Stimulated activated naive CD8-positive, alpha-beta T cell treated with anti-CD3 and anti-CD28 coated beads, Interleukin-15, Interleukin-2, amounts not matched to agents 100 U/mL and 50 U/mL, for 24 hours (primary cell): Measurements from ENCODE around the gene SLC22A12.
"Not testable (repeated sequence)": the region's sequence is repeated elsewhere in the genome, so short reads cannot be mapped to it uniquely, and the experiment has no call there.

Experiments
- ATAC-seq: fragments of 150-1000 bp; cut with Tn5 transposase; one replicate; pipeline ENCODE4 v1.10.0; 2021
- DNase-seq: peaks from one replicate; pipeline ENCODE4 v3.0.0; 2021

The SLC22A12 gene

DNA sequence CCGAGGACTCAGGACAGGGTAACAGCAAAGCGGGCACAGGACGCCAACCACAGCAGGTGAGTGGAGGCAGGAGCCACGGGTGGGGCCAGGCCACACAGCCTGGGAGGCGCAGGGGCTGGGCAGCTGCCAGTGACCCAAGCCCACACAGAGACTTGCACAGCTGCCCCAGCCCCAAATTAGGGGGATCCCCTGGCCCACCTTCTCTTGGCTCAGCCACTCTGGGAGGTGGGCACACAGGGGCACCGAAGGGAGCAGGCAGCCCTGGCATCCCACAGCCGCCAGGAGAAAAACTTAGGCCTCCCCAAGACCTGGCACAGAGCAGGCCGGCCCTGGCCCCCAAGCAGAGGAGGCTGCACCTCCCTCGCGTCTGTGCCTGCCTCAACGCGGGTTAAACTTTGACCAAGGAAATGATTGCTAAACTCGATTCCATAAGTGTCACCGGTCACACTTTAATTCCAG, at the start of gene SLC22A12:
SLC22A12 (plus strand) TSS at position 458 of the 459 bp plus-strand sequence. CDS start 337 bp downstream, outside the sequence.
- ATAC-seq: no peak
- no peak for DNase-seq

DNA sequence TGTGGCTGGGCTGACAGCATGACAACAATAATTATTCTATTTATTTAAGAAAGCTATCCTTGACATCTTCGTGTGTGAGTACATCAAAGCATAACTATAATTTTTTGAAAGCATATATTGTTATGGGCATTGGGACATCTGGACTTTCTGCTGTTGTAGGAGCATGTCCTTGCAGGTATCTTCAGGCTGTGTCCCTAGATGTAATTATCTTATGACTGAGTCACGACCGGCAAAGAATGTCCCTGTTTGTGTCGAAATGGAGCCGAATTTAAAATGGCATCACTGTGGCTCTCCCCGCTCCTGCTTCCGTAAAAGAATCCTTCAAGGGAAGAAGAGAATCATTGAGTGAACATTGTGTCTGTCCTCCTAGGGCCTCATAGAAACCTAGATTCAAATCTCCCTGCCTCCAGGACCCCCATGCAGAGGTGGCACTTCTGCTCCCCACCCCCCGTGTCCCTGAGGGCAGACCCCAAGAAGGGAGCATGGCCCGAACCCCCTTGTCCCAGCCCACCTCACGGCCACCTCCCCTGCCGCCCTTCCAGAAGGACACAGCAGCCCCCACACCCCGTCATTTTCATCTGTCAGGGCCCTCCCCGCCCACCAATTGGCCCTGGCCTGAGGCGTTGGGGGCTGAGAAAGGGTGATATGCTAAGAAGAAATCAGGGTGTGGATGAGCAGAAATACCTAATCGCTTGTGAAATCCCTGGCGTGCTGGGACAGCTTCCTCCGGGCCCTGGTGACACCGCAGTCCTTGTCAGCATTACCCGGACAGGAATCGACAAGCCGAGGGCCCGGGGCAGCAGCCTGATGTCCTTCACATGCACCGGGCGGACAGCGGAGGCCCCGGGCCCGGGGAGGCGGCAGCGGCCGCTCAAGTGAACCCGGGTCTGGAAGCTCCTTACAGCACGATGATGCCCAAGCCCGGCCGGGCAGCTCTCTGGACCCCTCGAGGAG, 48.6 kb upstream of the SLC22A12 start:
- no peak for DNase-seq
- no peak for ATAC-seq

DNA sequence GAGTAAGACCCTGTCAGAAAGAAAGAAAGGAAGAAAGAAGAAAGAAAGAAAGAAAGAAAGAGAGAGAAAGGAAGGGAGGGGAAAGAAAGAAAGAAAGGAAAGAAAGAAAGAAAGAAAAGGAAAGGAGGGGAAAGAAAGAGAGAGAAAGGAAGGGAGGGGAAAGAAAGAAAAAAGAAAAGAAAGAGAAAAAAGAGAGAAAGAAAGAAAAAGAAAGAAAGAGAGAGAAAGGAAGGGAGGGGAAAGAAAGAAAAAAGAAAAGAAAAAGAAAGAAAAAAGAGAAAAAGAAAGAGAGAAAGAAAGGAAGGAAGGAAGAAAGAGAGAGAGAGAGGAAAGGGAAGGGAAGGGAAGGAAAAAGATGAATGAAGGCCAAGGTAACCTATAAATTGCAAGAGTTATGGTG, 47.2 kb upstream of the SLC22A12 start:
- no peak for DNase-seq
- no peak for ATAC-seq

DNA sequence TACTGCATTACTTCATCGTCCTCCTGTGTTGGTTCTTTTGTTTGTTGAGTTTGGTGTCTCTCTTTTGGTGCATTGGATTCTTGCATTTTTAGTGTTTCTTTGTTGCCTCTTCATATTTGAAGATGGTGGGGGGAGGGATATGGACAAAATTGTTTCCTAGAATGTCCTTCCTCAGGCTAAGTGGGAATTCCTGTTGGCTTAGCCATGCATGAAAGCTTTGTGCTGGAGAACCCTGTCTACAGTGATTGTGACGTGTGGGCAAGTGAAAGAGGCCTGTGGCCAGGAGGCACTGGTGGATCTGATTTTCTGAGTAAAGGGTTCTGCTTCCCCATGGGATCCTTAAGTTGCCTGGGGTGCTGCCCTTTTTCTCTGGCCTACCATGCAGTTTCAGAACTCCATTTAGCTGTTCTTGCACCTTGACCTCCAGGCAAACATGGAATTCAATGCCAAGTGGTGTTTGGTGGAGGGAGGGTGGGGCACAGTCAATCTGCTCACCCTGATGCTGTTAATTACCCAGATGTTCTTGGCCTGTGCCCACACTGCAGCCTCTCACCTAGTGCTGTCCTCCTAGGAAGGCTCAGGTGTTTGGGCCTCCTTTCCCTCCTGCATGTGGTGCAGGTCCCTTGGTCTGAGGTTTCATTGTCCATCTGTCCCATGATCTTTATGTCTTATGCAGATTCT, 46.3 kb upstream of the SLC22A12 start:
- DNase-seq: no peak
- ATAC-seq: no peak

DNA sequence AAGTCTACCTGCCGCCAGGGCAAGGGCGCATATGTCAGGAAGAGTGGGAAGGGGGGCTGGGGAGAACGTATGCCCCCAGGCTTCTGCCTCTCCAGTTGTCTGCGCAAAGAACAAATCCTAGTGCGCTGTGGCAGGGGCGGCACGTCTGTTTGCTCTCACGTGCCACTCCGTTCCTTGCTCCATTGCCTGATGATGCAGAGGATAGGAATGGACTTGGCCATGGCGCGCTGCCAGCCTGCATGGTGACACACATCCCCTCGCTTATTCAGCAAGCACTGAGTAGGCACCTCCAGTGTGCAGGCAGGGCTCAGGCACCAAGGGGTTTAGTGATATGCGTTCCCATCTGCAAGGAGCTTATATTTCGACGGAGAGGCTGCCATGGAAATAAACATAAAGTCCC, 45.4 kb upstream of the SLC22A12 start:
- no peak for ATAC-seq
- no peak for DNase-seq

DNA sequence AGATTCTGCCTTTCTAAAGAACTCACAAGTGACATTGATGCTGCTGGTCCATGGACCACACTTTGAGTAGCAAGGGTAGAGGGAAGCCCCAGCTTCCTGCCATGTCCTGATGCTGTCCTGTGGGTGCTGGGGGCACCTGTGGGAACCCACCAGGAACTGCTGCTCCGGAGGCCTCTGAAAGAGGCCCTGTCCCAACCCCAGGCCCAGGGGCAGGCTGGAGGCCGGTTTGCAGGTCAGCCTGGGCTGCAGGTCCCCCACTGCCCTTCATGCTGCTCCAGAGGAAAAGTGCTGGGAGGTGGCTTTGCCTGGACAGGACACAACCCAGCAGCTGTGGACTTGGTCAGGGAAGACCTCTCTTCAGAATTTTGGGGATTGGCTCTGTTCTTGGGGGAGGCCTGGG, 44.8 kb upstream of the SLC22A12 start:
- ATAC-seq (no peak), DNase-seq (no peak)

DNA sequence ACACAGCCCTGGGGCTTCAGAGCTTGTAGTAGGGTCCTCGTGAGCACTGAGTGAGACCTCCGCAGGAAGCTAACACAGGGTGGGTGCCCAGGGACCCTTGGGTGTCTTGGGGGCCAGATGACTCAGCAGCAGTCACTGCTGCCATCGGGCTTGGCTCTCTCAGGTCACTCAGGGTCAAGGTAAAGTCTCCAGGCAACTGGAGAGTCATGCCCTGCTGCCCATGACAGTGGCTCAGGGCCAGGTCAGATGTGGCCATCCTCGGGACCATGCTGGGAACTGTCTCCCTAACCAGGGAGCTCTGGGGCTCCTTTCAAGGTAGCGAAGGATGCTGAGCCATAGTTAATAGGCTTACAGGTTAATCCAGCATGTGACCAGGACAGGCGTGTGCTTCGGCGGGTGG, 44.4 kb upstream of the SLC22A12 start:
- DNase-seq (no peak), ATAC-seq (no peak)

DNA sequence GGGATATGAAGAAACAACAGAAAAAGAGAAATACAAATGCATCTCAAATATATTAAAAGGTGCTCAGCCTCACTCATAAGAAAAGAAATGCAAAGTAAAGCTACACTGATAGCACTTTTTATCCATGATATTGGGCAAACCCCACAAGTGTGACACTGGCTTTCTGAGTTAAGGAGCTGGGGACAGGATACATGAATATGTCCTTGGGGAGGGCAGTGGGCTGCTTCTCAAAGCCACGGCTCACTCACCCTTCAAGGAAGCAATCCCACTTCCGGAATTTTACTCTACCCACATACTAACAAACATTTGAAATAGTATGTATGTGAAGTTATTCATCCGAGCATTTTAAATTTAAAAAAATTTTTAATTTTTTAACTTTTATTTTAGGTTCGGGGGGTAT, 41.1 kb upstream of the SLC22A12 start:
- DNase-seq (no peak), ATAC-seq (no peak)

DNA sequence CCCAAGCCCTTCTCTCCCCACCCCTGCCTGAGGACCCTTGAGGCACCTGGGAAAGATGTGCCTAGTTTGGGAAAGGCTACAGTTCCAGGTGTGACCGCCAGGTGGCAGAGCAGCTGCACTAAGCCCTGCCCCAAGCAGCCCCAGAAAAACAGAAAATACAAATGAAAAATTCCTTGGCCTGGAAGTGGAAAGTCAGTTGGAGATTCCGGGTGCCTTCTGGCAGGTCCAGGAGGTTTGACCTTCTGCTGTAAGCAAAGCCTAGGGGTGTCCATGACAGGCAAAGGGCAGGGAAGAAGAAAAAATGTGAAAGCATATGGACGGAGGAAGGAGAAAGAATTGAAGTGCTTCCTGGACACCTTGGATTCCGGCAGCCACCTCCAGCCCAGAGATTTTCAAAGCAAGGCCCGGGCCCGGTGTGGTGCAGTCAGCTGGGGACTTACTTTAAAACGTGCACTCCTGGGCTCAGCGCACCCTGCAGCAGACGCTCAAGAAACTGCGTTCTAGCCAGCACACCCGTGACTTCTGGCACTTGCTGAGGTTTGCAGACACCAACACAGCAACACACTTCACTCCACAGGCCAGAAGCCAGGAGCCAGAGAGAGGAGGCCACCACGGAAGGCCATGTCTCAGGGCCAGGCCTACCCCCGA, 37.3 kb upstream of the SLC22A12 start:
- ATAC-seq (peak; percentile 63), DNase-seq (peak; percentile 69)

DNA sequence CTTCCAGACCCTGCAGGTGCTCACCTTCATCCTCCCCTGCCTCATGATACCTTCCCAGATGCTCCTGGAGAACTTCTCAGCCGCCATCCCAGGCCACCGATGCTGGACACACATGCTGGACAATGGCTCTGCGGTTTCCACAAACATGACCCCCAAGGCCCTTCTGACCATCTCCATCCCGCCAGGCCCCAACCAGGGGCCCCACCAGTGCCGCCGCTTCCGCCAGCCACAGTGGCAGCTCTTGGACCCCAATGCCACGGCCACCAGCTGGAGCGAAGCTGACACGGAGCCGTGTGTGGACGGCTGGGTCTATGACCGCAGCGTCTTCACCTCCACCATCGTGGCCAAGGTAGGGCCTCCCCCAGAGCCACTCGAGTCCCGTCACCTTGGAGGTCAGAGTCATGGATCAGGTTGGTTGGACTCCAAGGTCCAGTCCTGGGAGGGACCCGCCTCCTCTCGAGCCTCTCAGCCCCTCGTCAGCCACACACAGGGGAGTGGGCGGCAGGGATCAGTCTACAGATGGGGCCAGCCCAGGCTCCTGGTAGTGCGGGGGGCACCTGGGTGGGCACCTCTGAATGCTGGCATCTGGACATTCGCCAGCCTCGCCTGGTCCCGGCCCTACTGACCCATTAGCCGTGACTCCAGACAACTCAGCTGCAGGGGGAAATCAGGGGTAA, 34.8 kb upstream of the SLC22A12 start:
- ATAC-seq: no peak

DNA sequence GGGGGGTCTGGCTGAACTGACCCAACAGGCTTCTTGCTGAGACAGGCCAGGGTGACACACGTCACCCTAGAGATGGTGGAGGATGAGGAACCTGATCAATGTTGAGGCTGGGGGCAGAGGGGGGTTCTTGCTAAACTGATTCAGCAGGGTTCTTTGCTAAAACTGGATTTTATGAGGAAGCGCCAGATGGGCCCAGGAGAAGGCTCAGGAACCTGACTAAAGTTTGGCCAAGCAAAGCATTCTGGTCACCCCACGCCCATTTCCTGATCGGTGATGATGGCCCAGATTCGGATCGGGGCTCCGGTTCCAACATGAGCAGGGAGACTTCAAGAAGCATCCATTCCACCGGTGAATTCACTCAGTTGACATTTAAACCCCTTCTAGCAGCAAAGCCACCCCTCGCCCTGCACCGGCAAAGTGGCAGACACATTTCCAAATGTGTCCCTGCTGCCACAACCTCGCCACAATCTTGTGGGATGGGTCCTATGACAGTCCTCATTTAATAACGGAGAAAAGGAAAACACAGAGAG, 34.2 kb upstream of the SLC22A12 start:
- ATAC-seq (no peak), DNase-seq (no peak)

More for the DNA sequence above, 34.8 kb upstream of the SLC22A12 start:
- DNase-seq: no peak

DNA sequence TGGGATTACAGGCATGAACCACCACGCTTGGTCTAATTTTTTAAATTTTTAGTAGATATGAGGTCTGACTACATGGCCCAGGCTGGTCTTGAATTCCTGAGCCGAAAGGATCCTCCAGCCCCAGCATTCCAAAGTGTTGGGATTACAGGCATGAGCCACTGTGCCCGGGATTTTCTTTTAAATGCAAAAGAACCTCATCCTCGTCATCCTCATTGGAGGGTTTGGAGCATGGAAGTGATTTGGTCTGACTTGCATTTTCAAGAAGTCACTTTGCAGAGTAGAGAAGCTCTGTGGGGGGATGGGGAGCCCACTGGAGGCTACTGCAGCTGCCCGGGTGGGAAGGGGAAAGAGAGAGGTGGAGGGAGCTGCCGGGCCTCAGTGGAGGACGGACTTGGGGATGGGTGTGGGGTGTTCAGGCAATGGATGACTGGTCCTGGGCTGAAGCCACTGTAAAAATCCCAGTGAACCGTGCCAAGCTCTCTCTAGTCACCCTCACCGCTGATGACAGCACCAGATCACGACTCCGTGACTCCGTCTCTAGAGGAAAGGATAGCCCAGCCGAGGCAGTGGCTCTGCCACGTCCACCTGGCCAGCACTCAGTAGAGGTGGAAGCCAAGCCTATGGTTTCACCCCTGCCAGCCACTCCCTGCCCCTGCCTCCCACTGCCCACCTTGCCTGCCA, 32.8 kb upstream of the SLC22A12 start:
- ATAC-seq (no peak), DNase-seq (no peak)

DNA sequence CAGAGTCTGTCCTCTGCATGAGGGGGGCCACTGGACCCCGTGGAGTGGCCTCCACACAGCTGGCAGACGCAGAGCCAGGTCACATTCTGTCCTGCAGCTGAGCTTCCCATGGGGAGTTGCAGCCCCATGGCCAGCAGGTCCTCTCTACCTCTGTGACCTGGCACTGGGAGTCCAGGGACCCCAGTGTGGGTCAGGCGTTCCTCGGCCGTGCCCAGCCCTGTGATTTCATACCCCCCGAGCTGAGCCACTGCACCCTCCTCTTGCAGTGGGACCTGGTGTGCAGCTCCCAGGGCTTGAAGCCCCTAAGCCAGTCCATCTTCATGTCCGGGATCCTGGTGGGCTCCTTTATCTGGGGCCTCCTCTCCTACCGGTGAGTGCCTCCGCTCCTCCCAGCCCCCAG, 32.2 kb upstream of the SLC22A12 start:
- ATAC-seq (no peak), DNase-seq (no peak)

DNA sequence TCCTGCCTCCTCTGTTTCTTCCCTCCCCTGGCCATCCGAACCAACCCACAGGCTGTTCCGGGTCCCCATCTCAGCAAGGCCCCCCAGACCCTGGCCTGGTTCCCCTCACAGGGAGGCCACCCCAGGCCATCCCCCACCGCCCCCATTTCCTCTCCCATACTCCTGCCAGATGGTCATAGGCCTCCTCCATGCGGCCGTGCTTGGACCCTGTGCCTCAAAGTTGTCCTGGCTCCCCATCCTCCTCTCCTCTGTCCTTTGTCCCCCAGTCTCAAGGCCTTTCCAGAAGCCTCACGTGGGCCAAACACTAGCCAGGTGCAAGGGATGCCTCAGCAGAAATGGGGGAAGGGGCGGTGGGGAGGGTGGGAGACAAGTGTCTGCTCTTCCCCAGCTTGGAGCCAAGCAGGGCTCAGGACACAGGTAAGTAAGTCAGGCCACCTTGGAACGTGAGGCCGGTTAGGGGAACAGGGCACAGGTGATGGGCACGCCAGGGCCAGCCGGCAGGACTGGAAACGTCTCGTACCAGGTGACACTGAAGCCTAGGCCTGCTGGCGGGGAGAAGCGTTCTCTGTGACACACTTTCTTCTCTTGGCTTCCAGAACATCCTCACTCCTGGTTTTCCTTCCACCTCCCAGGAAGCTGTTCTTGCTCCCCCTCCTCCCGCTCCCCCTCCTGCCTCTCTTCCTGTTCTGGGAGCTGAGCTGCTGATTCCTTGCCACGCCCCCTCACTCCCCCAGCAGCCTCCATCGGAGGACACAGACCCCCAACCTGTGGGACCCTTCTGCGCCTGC, 31.5 kb upstream of the SLC22A12 start:
- DNase-seq (no peak), ATAC-seq (no peak)

DNA sequence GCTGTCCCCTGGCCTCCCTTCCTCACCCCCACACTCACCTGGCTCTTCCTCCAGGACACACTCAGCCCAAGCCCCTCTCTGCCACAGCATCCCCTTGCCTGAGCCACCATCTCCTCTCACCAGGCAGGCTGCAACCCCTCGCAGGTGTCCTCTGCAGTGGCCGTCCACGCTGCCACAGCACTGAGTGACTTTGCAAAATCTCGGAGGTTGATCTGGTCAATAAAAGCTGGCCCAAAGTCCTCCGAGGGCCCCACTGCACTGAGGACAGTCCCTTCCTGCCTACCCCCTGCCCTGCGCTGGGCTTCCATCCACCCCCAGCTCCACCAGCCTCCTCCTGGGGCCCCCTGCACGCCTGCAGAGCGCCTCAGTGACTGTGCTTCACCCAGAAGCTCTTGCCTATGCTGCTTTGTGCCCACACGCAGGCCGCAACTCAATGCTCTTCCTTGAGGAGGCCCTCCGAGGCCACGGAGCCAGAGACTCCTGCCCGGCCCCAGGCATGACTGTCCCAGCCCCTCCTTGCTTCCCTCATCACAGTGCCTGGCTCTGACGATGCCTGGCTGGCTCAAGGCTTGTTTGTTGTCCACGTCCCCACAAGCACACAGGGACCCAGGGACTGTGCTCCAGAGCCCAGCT, 30.8 kb upstream of the SLC22A12 start:
- ATAC-seq (no peak), DNase-seq (no peak)

DNA sequence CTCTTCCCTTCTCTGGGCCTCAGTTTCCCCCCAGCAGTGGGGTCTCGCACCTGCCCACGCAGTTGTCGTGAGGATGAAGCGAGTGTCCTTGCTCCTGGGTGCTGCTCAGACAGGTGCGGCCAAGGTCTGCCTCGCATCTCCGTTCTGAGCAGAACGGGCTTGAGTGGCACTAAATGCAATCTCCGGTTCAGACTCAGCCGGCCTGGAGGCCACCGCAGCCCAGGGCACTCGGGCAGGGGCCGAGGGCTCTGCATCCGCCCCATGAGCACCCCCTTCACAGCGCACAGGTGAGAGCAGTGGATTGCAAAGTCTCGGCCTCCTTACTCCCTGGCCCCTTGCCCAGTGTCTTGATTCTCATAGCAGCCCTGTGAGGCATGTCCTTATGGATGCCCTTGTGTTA, 30.1 kb upstream of the SLC22A12 start:
- DNase-seq: no peak
- no peak for ATAC-seq

DNA sequence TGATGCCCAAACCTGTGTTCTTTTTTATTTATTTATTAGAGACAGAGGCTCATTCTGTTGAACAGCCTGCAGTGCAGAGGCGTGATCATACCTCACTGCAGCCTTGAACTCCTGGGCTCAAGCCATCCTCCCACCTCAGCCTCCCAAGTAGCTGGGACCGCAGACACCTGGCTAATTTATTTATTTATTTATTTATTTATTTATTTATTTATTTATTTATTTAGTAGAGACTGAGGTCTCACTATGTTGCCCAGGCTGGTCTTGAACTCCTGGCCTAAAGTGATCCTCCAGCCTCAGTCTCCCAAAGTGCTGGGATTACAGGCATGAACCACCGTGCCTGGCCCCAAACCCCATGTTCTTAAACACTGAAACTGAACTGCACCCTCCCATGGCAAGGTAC, 29.6 kb upstream of the SLC22A12 start:
- ATAC-seq, DNase-seq: not testable (repeated sequence)

DNA sequence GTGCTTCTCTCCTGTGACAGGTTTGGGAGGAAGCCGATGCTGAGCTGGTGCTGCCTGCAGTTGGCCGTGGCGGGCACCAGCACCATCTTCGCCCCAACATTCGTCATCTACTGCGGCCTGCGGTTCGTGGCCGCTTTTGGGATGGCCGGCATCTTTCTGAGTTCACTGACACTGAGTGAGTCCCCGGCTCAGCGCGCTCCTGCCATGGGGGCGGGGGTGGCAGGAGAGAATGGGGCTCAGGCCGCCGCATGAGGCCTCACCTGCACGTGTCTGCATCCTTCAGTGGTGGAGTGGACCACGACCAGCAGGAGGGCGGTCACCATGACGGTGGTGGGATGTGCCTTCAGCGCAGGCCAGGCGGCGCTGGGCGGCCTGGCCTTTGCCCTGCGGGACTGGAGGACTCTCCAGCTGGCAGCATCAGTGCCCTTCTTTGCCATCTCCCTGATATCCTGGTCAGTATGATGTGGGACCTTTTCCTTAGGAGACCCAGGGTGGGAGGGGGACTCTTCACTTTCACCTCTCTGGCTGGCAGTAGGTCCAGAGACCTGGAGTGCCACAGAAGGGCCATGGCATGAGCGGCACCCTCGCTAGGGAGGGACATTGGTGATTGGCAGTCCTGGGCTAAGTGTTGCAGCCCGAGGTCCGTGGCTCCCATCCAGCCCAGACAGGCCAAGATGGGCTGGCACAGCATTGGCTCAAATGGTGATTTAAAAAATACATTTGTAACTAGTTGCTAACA, 28.9 kb upstream of the SLC22A12 start:
- no peak for DNase-seq
- ATAC-seq: no peak

DNA sequence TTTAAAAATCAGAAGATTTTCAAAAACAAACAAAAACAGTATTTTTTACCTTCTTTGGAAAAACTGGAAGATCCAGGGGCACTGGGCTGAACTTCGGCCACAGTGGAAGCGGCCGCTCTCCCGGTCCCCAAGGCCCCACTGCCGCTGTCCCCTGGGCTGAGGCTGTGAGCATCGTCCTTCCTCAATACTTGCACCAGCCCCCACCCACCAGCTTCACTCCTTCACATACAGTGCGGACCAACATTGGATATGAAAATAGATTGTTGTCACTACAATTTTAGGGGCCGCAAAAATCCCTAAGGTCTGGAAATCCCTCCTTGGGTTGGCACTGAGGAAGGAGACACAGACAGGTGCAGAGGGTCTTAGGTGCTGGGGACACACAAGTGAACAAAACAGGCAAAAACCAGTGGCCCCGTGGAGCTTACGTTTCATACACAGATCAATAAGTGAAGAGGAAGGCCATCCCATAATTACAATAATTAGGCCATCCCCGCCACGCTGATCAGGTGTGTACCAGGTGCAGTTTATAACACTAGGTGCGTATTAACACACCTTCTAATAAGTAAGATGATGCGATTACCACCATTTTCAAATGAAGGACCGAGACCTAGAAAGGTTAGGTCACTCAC, 28.2 kb upstream of the SLC22A12 start:
- no peak for DNase-seq
- no peak for ATAC-seq
